ENCODE data around the gene HOXD13.

HOXD13 gene

DNA sequence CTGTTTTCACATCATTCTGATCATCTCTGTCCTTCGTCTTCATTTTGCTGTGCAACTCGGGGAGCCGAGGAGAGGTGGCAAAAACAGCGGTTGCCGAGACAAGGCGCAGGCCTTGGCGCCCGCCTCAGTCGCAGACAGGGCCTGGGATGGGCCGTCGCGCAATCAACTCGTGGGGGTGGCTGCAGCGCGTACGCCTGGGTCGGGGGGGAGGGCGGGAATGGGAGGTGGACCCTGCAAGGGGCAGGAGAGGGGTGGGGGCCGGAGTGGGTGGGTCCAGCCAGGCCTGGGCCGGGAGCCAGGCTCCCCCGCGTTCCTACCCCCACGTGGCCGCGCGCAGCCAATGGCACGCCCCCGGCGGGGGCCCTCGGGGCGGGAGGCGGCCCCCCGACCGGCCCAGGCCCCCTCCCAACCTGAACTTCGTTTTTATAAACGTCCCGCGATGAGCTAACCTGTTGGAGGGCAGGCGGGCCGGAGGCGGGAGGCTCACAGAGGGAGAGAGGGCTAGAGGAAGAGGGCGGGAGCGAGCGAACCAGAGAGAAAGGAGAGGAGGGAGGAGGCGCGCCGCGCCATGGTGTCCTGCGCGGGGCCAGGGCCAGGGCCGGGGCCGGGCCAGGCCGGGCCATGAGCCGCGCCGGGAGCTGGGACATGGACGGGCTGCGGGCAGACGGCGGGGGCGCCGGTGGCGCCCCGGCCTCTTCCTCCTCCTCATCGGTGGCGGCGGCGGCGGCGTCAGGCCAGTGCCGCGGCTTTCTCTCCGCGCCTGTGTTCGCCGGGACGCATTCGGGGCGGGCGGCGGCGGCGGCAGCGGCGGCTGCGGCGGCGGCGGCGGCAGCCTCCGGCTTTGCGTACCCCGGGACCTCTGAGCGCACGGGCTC lies at the start of gene HOXD13:
Gene HOXD13, plus strand, starts transcription at position 452 of the 875 bp plus-strand sequence. Its CDS starts 170 bp downstream, at position 622.
- peak within 1 kb of the TSS; percentile 34 for H3K27ac ChIP-seq
- no peak for TF ChIP-seq CTCF (conservative IDR thresholded peaks at IDR 0.05)
- TF ChIP-seq ZFX (IDR thresholded peaks at IDR 0.05) = 0 out of 2 replicates have a peak, but pooled peaks have one; percentile 28

- TF ChIP-seq CTCF (conservative IDR thresholded peaks at IDR 0.05) (no peak), ZFX (IDR thresholded peaks at IDR 0.05) (no peak)
- no peak overlapping the region for H3K27ac ChIP-seq
These were observed 36.1 kb upstream of the HOXD13 start for GRCh38 chr2:176056406-176056805.

DNA sequence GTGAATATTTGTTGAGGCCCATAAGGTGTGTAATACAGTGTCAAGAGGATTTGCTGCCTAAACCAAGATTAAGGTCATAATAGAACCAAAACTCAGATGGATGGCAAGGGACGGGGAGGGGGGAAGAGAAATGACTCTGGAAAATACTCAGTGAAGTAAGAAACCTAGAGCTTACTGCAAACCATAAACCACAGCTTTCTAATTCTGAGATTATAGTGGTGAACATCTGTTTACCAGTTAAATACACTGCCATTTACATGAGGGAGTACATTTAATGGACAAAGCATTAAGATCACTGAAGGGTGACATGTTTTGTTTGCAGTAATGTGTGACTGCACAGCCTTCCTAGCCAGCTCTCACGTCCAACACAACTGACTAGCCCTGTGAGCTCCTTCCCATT lies 28.6 kb upstream of the HOXD13 start:
- TF ChIP-seq ZFX (IDR thresholded peaks at IDR 0.05) = no peak
- TF ChIP-seq CTCF (conservative IDR thresholded peaks at IDR 0.05) = no peak
- H3K27ac ChIP-seq = no peak overlapping the region

DNA sequence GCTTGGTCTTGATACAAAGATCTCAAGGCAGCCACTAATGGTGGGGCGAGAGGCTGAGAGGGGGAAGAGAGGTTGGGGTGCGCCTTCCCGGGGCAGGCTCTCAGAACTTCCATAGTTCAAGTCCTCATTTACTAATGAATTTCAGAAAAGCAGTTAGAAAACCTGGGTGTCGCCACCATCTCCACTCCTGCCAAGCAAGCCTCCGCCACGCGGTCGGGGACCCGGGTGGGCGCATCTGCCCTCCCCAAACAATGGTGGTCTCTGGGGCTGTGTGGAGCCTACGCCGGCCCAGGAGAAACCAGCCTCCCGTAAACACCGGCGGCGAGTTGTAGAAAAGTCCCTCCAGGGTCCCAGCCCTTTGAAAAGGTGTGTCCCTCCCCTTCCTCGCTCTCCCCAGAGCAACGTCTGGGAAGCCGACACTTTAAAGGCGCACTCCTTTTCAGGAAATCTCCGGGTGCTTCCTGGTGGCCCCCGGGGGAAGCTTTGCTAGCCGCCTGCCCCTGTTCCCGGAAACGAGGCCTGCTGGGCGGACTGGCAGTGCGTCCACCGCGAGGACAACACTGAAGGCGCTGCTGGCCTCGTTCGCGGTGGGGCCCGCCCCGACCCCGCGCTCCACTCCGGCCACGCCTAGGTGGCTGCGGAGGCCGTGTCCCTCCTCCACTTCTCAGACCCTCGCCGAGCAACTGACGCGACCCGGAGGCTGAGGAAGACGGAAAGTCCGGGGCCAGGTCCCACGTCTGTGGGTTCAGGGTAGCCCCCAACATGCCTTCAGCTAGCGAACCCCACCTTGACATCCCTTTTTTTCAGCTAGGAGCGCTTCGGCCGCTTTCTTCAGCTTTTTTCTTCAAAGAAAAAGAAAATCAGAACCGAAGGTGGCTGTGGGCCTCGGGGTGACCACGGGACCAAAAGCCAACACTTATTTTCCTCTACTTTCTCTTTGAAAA lies 25.6 kb upstream of the HOXD13 start:
- TF ChIP-seq CTCF (conservative IDR thresholded peaks at IDR 0.05) (no peak), ZFX (IDR thresholded peaks at IDR 0.05) (no peak)
- no peak overlapping the region for H3K27ac ChIP-seq

- TF ChIP-seq CTCF (conservative IDR thresholded peaks at IDR 0.05) (no peak), ZFX (IDR thresholded peaks at IDR 0.05) (no peak)
- H3K27ac ChIP-seq = no peak overlapping the region
These were observed 24.7 kb upstream of the HOXD13 start for GRCh38 chr2:176067589-176068418.

GRCh38 chr2:176068419-176068832 lies 24.1 kb upstream of the HOXD13 start:
- no peak overlapping the region for H3K27ac ChIP-seq
- no peak for TF ChIP-seq CTCF (conservative IDR thresholded peaks at IDR 0.05)
- TF ChIP-seq ZFX (IDR thresholded peaks at IDR 0.05) = no peak
